GM06990 (cell line): ENCODE results near the gene ZNF701.
"Not testable (repeated sequence)": the region's sequence is repeated elsewhere in the genome, so short reads cannot be mapped to it uniquely, and the experiment has no call there.

Experiments
- DNase-seq: peaks from one replicate; pipeline ENCODE4 v3.0.0-alpha.2; 2011; ENCODE audit not compliant: insufficient read length; ENCODE audit errors: extremely low read depth
- H3K27me3 ChIP-seq: replicated peaks from 2 replicates; pipeline ENCODE4 v1.6.0; 2011; ENCODE audit warnings: low read length; ENCODE audit not compliant: control insufficient read depth, insufficient read depth
- H3K36me3 ChIP-seq: 2 replicates; pipeline ENCODE4 v1.5.1; 2011; ENCODE audit warnings: low read length; ENCODE audit not compliant: control insufficient read depth, insufficient read depth
- H3K4me3 ChIP-seq: replicated peaks from 2 replicates; pipeline ENCODE4 v1.5.1; 2011; ENCODE audit warnings: low read depth, mild to moderate bottlenecking, control low read depth, low read length
- CTCF ChIP-seq: IDR thresholded peaks from 2 replicates; pipeline ENCODE4 v1.5.1; 2011; ENCODE audit warnings: low read length, control low read depth, mild to moderate bottlenecking, inconsistent platforms; ENCODE audit not compliant: insufficient read depth, poor library complexity, severe bottlenecking

The ZNF701 gene

GRCh38 chr19:52532480-52532879 lies 37.6 kb upstream of the ZNF701 start:
- no peak for DNase-seq
- no peaks in the 10 kb centered on the region for H3K27me3 ChIP-seq
- H3K4me3 ChIP-seq: no peak overlapping the region
- H3K36me3 ChIP-seq: no peaks in the 10 kb centered on the region; the same call in none of the 2 replicates
- no peak for TF ChIP-seq CTCF

- no peaks in the 10 kb centered on the region; the same call in none of the 2 replicates for H3K36me3 ChIP-seq
- no peak for TF ChIP-seq CTCF
Measured at GRCh38 chr19:52533901-52534300, 36.2 kb upstream of the ZNF701 start.

GRCh38 chr19:52535385-52535770 lies 34.7 kb upstream of the ZNF701 start:
- H3K4me3 ChIP-seq: peak overlapping the region; percentile 63
- H3K27me3 ChIP-seq, DNase-seq, H3K36me3 ChIP-seq: not testable (repeated sequence)

More at GRCh38 chr19:52533901-52534300, 36.2 kb upstream of the ZNF701 start:
- DNase-seq: no peak
- Histone ChIP-seq H3K27me3 (no peaks in the 10 kb centered on the region), H3K4me3 (no peak overlapping the region)

- TF ChIP-seq CTCF: no peak
- peak; percentile 92 for DNase-seq
- no peaks in the 10 kb centered on the region for H3K27me3 ChIP-seq
- no peaks in the 10 kb centered on the region; the same call in none of the 2 replicates for H3K36me3 ChIP-seq
- peak overlapping the region; percentile 63 for H3K4me3 ChIP-seq
Measured at GRCh38 chr19:52535771-52536447, 34.2 kb upstream of the ZNF701 start.

GRCh38 chr19:52536448-52536800 lies 33.7 kb upstream of the ZNF701 start:
- H3K27me3 ChIP-seq: no peaks in the 10 kb centered on the region

GRCh38 chr19:52538815-52539214 lies 31.3 kb upstream of the ZNF701 start:
- H3K4me3 ChIP-seq, H3K36me3 ChIP-seq, H3K27me3 ChIP-seq, DNase-seq: not testable (repeated sequence)

More at GRCh38 chr19:52536448-52536800, 33.7 kb upstream of the ZNF701 start:
- Histone ChIP-seq H3K4me3 (peak overlapping the region; percentile 63), H3K36me3 (no peaks in the 10 kb centered on the region; the same call in none of the 2 replicates)
- DNase-seq: no peak
- TF ChIP-seq CTCF: no peak

GRCh38 chr19:52541176-52541575 lies 28.9 kb upstream of the ZNF701 start:
- not testable (repeated sequence) for H3K27me3 ChIP-seq, H3K36me3 ChIP-seq, DNase-seq, H3K4me3 ChIP-seq
